Kidney glomerular epithelial cell (primary cell): ENCODE results near the gene SGCD.

Source experiments
- DNase-seq: peaks from one replicate; lab custom pipeline; 2025; lab: John Stamatoyannopoulos, UW

Gene SGCD

DNA sequence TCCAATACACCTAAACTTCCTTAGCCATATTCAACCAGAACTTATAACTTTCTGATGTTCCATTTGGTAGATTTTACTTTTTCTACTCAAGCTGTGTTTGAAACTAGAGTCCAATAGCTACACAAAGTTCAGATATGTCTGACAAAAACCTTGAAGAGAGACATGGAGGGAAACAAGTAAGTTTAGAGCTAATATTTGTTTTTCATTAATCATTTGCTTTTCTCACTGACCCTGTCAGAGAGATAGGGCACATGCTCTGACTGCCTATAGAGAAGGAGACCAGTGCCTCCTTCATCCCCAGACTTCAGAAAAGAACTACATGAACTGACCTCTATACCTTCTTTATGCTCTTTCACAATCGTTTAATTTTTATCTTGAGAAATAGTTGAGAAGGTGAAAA, 366.1 kb downstream of the SGCD start:
- no peak for DNase-seq

GRCh38 chr5:156694598-156694997, 367.6 kb downstream of the SGCD start:
- no peak for DNase-seq

- DNase-seq: no peak
These were observed 368.8 kb downstream of the SGCD start for GRCh38 chr5:156695774-156696173.

DNA sequence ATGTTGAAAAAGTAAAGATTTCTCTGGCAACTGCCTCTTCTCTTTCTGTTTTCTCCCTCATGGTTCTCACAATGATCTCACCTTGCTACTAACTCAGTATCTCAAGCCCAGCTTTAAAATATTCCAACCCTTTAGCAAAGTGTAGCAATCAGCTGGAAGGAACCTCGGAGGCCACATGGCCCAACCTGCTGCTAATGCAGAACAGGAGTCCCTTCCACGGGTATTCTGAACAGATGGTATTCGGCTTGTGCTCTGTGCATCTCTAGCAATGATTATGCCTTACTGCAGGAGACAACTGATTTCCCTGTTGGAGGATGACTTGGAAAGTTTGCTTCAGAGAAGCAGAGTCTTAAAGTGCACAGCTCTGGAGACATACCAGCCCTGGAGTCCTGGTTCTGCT, 371.4 kb downstream of the SGCD start:
- DNase-seq: no peak

GRCh38 chr5:156699147-156699546, 372.2 kb downstream of the SGCD start:
- no peak for DNase-seq

GRCh38 chr5:156704139-156704538, 377.2 kb downstream of the SGCD start:
- no peak for DNase-seq

DNA sequence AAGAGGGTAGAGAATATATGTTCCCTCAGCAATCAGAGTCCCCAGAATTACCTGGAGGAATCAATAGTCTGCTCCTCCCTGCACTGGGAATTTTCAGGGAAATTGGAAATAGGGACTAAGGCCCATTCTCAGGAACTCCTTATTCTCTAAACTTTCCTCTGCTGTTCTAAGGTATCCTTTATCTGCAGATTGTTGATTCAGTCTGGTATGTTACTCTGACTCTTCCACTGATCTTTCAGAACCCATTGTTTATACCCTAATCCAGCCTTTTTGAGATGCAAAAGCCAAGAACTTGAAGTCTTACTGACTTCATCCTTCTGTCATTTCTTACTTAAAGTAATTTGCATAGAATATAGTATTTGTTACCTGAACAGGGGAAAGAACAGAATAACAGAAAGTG, 379.7 kb downstream of the SGCD start:
- no peak for DNase-seq

- DNase-seq: no peak
These were observed 380.8 kb downstream of the SGCD start for GRCh38 chr5:156707750-156708149.

DNA sequence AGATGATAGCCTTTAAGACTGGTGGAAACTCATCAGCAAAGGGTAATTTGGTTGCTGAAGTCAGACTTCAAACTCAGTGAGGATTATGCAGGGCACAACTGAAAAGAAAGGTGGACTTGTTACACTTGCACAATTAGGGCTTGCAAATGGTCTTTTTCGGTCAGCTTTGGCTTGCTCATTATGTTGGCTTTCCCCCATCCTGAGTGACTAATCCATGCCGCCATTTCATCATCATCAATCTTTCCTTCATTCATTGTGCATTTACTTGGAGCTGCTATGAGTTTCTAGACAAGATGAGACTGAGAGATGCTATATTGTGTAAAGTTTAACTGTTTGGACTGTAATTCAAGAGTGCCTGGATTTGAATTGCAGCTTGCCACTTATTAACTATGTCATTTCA, 388.3 kb downstream of the SGCD start:
- no peak for DNase-seq

DNA sequence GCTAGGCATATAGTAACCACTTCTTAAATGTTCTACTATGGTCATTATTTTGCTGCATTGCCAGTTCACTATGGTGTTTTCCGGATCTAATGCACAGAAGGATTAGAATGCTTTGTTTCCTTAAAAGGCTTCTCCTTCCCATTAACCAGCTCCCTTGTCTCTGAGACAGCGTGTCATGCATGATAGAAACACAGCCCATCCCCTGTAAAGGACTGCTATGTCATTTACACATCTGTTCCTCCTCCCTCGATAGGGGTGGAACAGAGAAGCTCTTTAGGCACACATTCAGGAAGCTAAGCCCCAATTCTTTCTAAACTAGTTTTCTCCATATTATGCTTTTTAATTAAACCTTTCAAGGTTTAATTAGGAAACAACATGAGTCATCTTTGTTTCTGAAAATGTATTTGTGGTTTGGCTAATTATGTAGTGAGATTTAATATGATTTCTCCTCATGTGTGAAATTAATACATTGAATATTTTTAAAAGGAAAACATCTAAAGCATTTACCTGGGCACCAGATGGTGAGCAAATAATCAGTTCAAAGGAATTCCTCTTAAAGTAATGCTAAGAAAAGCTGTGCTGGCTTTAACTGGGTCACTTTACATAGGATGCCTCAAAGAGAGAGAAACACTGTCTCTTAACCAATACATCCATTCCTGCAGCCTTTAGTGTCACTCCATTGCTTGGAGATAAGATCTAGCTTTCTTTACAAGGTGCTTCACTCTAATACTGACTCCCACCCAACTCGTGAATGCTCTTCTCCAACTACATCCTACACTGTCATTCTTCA, 389.8 kb downstream of the SGCD start:
- no peak for DNase-seq

- no peak for DNase-seq
These were observed 392.0 kb downstream of the SGCD start for GRCh38 chr5:156718985-156719384.

DNA sequence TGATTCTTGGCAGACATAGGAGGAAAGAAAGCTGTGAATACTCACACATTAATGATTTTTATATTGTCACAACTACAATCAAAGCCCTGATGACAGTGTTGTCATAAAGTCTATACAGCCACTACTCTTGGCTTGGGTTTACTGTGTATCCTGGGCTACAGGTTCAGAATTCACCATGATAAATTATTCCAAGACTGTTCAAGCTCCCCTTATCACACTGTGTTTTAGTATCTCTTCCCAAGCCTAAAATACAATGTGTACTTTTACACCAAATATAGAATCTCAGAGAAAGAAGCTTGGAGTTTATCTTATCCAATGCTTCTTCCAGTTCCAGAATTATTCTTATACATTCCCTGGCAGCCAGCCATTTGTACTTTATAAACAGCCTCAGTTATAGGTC, 395.4 kb downstream of the SGCD start:
- no peak for DNase-seq

DNA sequence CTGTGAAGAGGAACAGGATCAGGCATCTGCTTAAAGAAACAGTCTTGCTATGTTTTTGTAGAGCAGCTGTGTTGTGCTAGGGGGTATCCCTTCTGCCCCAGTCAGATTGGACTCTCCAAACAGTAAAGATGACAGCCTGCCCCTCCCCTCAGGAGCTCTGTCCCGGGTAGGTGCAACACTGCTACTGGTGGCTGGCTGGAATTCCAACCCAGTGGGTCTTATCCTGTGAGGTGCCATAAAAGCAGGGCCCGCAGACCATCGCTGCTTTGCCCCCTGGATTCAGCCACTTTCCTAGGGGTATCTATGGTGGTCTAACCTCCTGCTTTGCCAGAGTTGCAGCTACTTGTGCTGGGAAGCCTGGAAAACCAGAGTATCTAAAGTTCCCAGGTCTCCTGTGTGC, 408.5 kb downstream of the SGCD start:
- no peak for DNase-seq

DNA sequence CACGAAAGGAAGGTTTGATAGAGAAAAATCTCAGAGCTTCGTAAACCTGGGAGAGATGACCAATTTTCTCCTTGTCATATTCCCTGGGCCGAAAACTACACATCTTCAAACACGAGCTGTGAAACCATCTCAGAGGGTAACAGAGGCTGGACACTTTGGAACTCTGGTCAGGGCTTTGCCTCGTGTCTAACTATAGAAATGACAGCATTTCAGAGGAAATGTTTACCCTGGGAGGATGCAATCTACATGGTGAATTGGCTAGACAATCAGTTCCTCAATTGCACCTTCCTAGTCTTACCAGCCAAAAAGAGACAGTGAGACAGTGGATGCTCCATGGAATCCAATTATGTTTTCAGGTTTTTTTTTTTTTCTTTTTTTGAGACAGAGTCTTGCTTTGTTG, 414.6 kb downstream of the SGCD start:
- no peak for DNase-seq

DNA sequence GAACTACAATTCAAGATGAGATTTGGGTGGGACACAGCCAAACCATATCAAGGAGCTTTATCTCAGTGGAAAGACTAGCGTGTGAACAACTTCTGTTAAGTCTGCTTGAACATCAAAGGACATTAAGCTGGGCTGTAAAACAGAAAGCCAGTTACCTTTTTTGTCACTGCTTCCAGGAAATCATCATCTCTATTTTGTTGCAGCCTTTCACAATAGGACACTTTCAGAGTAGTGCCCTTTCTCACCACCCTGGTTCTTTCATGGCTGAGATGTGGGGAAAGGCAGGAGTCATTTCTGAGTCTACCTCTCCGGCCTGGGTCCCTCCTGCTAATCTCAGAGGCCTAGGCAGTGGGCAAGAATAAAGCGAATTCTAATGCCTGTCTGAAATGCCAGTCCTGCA, 426.9 kb downstream of the SGCD start:
- DNase-seq: no peak

DNA sequence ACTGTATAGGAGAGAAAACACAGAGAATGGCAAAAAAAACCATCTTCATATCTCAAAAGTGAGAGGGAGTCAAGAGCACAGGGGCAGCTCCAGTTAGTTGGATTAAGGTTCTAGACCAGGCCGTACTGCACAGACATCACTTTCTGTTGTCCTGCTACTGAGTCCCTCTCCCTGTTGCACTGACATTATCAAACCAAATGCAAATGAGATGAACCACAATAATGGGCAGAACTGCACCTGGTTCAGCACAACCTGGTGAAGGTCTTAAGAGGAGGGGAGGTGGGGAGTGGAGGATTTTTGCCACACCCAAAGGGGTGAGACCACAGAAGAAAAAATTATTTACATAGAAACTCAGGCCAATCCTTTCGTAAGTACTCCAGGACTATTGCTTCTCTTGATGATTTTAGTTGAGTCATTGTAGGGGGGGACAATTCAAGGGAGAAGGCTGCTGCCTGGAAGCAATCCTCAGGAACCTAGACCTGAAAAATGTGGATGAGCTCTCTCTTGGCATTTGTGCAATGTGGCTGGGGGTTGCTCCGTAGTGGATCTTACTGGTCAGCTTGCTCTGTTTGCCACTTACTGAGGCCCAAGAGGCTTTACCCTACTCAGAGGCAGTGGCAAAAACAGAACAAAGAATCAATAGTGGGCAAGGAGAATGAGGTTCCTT, 428.6 kb downstream of the SGCD start:
- DNase-seq: no peak

DNA sequence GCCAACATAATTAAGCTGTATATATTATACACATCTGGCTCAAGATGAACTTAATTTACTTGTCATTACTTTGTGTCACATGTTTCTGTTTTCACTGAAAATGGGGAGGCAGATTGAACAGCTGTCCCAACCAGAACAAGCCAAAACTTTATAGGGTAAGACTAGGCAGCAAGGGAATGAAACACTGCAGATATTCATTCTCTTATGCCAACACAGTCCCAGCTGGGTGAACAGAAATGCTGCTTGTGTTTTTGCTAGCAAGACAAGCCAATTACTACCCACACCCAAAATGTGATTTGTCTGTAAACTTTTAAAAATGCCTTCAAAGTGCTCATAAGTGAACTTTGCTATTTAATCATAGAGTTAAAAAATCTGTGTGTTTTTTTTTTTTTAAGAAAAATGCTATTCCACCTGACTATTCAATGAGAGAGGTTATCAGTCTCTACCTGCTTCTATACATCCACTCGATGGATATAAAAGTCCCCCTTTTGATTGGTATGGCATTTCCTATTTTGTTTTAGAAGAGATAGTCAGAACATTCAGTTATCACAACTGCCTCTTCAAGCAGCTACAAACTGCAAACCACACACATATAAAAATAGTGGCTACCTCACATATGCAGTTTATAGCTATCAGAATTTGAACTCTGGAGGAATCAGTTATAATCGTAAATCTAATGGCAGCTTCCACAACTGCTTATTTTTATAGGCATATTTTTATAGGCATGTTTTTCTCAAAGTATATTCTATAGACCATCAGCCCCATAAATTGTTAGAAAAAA, 431.2 kb downstream of the SGCD start:
- no peak for DNase-seq

GRCh38 chr5:156759156-156759555, 432.2 kb downstream of the SGCD start:
- DNase-seq: no peak

- DNase-seq: no peak
These were observed 435.8 kb downstream of the SGCD start for GRCh38 chr5:156762771-156763170.

- DNase-seq: no peak
These were observed 437.4 kb downstream of the SGCD start for GRCh38 chr5:156764176-156764971.

DNA sequence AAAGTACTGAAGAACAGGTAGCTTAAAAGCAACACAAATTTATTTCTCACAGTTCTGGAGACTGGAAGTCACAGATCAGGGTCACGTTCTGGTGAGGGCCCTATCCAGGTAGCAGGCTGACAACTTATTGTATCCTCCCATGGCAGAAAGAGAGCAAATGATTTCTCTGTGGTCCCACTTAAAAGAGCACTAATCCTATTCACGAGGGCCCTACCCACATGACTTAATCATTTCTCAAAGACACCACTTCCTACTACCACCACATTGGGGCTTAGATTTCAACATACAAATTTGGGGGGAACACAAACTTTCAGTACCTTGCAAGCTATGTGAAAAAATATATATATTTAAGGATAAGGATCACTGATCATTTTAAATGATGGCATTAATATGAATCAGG, 447.3 kb downstream of the SGCD start:
- no peak for DNase-seq

DNA sequence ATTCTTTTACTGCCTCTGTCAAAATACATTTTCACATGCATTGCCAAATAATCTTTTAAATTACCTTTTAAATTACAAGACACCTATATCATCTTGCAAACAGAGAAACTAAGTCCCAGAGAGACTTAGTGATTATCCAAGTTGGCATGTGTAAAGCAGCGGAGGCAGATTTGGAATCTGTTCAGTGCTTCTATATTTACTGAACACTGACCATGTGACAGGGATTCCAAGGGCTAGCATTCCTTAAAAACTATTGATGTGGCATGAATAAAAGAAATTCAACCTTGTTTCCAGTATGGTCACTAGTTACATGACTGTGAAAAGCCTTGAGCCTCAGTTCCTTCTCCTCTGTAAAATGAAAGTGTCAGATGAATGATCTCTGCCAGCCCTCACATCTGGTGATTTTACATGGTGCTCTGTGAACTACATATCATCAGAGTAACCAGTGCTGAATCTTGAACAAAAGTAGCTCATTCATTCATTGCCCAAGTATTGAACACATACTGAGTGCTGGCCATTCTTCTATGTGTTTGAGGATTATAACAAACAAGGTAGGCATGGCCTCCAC, 451.3 kb downstream of the SGCD start:
- no peak for DNase-seq
